ENCODE measurements around the gene CSH1. TPM values are rescaled to one million over a fixed set of nuclear protein-coding genes. Genes with fewer than 3 reads are reported as not detected.
A peak's percentile ranks its signal among the peaks of the same experiment; 100 is the strongest.
"Not testable (repeated sequence)": the region's sequence is repeated elsewhere in the genome, so short reads cannot be mapped to it uniquely, and the experiment has no call there.

Gene CSH1
- total and polyA plus RNA-seq, 2 experiments from 2014 or later = not detected

- not testable (repeated sequence) for H3K36me3 ChIP-seq; H3K4me1 ChIP-seq (ENCODE audit: low read depth); H3K4me3 ChIP-seq; H3K27me3 ChIP-seq; H3K27ac ChIP-seq; DNase-seq (ENCODE audit: low read depth in 1 of 2, low spot score in 1 of 2); H3K9me3 ChIP-seq (ENCODE audit: low read depth)
- peak; percentile 11 for TF ChIP-seq CTCF (IDR thresholded peaks at IDR 0.05; ENCODE audit: low read depth, low read length)
Measured at GRCh38 chr17:63866625-63867024, 29.7 kb downstream of the CSH1 start.

DNA sequence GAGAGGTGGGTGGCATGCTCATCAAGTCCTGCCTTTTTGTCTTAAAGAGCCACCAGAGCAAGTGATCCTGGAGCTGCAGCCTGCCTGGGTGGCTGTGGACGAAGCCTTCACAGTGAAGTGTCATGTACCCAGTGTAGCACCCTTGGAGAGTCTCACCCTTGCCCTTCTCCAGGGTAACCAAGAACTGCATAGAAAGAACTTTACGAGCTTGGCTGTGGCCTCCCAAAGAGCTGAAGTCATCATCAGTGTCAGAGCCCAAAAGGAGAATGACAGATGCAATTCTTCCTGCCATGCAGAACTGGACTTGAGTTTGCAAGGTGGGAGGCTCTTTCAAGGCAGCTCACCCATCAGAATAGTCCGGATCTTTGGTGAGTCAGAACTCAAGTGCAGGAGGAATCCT lies 37.1 kb downstream of the CSH1 start:
- Histone ChIP-seq H3K27ac (no peak overlapping the region), H3K27me3 (peaks cover 7% of the 10 kb centered on the region), H3K36me3 (no peaks in the 10 kb centered on the region), H3K9me3 (ENCODE audit: low read depth) (no peaks in the 10 kb centered on the region), H3K4me1 (ENCODE audit: low read depth) (no peaks in the 10 kb centered on the region), H3K4me3 (no peak overlapping the region)
- TF ChIP-seq CTCF (IDR thresholded peaks at IDR 0.05; ENCODE audit: low read depth, low read length) = no peak
- DNase-seq (ENCODE audit: low read depth in 1 of 2, low spot score in 1 of 2) = no peak

GRCh38 chr17:63856425-63856824 lies 39.9 kb downstream of the CSH1 start:
- DNase-seq (ENCODE audit: low read depth in 1 of 2, low spot score in 1 of 2); H3K36me3 ChIP-seq; H3K27ac ChIP-seq; H3K4me3 ChIP-seq; H3K27me3 ChIP-seq; H3K9me3 ChIP-seq (ENCODE audit: low read depth); H3K4me1 ChIP-seq (ENCODE audit: low read depth): not testable (repeated sequence)

- no peak overlapping the region for H3K4me3 ChIP-seq
- no peaks in the 10 kb centered on the region for H3K9me3 ChIP-seq (ENCODE audit: low read depth)
- no peak for TF ChIP-seq CTCF (IDR thresholded peaks at IDR 0.05; ENCODE audit: low read depth, low read length)
- no peak overlapping the region for H3K27ac ChIP-seq
- DNase-seq (ENCODE audit: low read depth in 1 of 2, low spot score in 1 of 2) = no peak
- peaks cover 7% of the 10 kb centered on the region for H3K27me3 ChIP-seq
- H3K36me3 ChIP-seq = no peaks in the 10 kb centered on the region
- H3K4me1 ChIP-seq (ENCODE audit: low read depth) = no peaks in the 10 kb centered on the region
Measured at GRCh38 chr17:63855185-63855584, 41.2 kb downstream of the CSH1 start.

GRCh38 chr17:63854709-63855108 lies 41.7 kb downstream of the CSH1 start:
- no peak overlapping the region for H3K4me3 ChIP-seq
- no peak for TF ChIP-seq CTCF (IDR thresholded peaks at IDR 0.05; ENCODE audit: low read depth, low read length)
- no peaks in the 10 kb centered on the region for H3K9me3 ChIP-seq (ENCODE audit: low read depth)
- DNase-seq (ENCODE audit: low read depth in 1 of 2, low spot score in 1 of 2) = no peak
- no peaks in the 10 kb centered on the region for H3K4me1 ChIP-seq (ENCODE audit: low read depth)
- H3K36me3 ChIP-seq = no peaks in the 10 kb centered on the region
- H3K27me3 ChIP-seq = peaks cover 7% of the 10 kb centered on the region
- no peak overlapping the region for H3K27ac ChIP-seq

GRCh38 chr17:63853260-63853659 lies 43.1 kb downstream of the CSH1 start:
- Histone ChIP-seq H3K27ac (no peak overlapping the region), H3K4me3 (no peak overlapping the region), H3K27me3 (no peaks in the 10 kb centered on the region), H3K9me3 (ENCODE audit: low read depth) (no peaks in the 10 kb centered on the region), H3K4me1 (ENCODE audit: low read depth) (no peaks in the 10 kb centered on the region), H3K36me3 (no peaks in the 10 kb centered on the region)
- DNase-seq (ENCODE audit: low read depth in 1 of 2, low spot score in 1 of 2) = no peak
- no peak for TF ChIP-seq CTCF (IDR thresholded peaks at IDR 0.05; ENCODE audit: low read depth, low read length)

All from cardiac muscle cell (in vitro differentiated cells and primary cell).